Mesenchymal stem cell (in vitro differentiated cells and primary cell): Measurements from ENCODE around the gene PTPRN2.

Experiments used
- DNase-seq: peaks from one replicate; pipeline ENCODE4 v3.0.0-alpha.2; 2013
- H2AFZ ChIP-seq: one replicate; pipeline ENCODE4 v1.6.1; 2013; ENCODE audit warnings: low read depth, mild to moderate bottlenecking, control low read depth, inconsistent platforms, low read length, moderate library complexity
- H2AK5ac ChIP-seq: 2 replicates; pipeline ENCODE4 v1.6.1; 2013; ENCODE audit warnings: low read length, moderate library complexity, mild to moderate bottlenecking, inconsistent platforms; ENCODE audit not compliant: severe bottlenecking
- H2BK120ac ChIP-seq: one replicate; pipeline ENCODE4 v1.6.1; 2013; ENCODE audit warnings: low read depth, mild to moderate bottlenecking, inconsistent platforms, low read length, moderate library complexity
- H2BK12ac ChIP-seq, 2 experiments: one replicate each; pipeline ENCODE4 v1.6.1; 2013; ENCODE audit warnings: inconsistent platforms in 2 of 2, low read length in 2 of 2, mild to moderate bottlenecking in 2 of 2, moderate library complexity in 2 of 2, control low read depth in 1 of 2
- H2BK15ac ChIP-seq: one replicate; pipeline ENCODE4 v1.6.1; 2013; ENCODE audit warnings: mild to moderate bottlenecking, low read depth, inconsistent platforms; ENCODE audit not compliant: poor library complexity, severe bottlenecking
- H2BK5ac ChIP-seq: 2 replicates; pipeline ENCODE4 v1.6.1; 2013; ENCODE audit warnings: low read depth, mild to moderate bottlenecking, low read length, control low read depth, inconsistent platforms; ENCODE audit not compliant: poor library complexity, severe bottlenecking
- H3K14ac ChIP-seq, 2 experiments: one replicate each; pipeline ENCODE4 v1.6.1; 2013; ENCODE audit warnings: inconsistent platforms in 2 of 2, low read length in 2 of 2, control low read depth in 1 of 2, mild to moderate bottlenecking in 1 of 2, moderate library complexity in 1 of 2
- H3K18ac ChIP-seq, 2 experiments: one replicate each; pipeline ENCODE4 v1.6.1; 2013; ENCODE audit warnings: inconsistent platforms in 2 of 2, low read length in 2 of 2, control low read depth in 1 of 2, low read depth in 1 of 2, mild to moderate bottlenecking in 1 of 2
- H3K23ac ChIP-seq, 2 experiments: one replicate each; pipeline ENCODE4 v1.6.1; 2013; ENCODE audit warnings: inconsistent platforms in 2 of 2, low read length in 2 of 2, mild to moderate bottlenecking in 2 of 2, moderate library complexity in 2 of 2, control low read depth in 1 of 2
- H3K27ac ChIP-seq: 2 replicates; pipeline ENCODE4 v1.5.1; 2013; ENCODE audit warnings: mild to moderate bottlenecking, moderate library complexity, low read length, control low read depth, inconsistent platforms; ENCODE audit not compliant: poor library complexity, severe bottlenecking
- H3K27me3 ChIP-seq, 2 experiments: 2 replicates each; pipeline versions ENCODE4 v1.6.1 to v1.7.0; 2013; ENCODE audit warnings: low read length in 2 of 2, mild to moderate bottlenecking in 2 of 2, moderate library complexity in 2 of 2, control low read depth in 1 of 2, inconsistent platforms in 1 of 2; ENCODE audit not compliant: control insufficient read depth in 1 of 2, insufficient read depth in 1 of 2
- H3K36me3 ChIP-seq, 2 experiments: 2 replicates each; pipeline versions ENCODE4 v1.6.1 to v1.7.0; 2013; ENCODE audit warnings: low read length in 2 of 2, control low read depth in 1 of 2, inconsistent platforms in 1 of 2, low read depth in 1 of 2, mild to moderate bottlenecking in 1 of 2; ENCODE audit not compliant: insufficient read depth in 2 of 2, control insufficient read depth in 1 of 2
- H3K4ac ChIP-seq, 2 experiments: one replicate each; pipeline ENCODE4 v1.6.1; 2013; ENCODE audit warnings: inconsistent platforms in 2 of 2, low read length in 2 of 2, mild to moderate bottlenecking in 2 of 2, moderate library complexity in 2 of 2, control low read depth in 1 of 2, low read depth in 1 of 2
- H3K4me1 ChIP-seq: 2 replicates; pipeline ENCODE4 v1.6.1; 2013; ENCODE audit warnings: low read depth, low read length, control low read depth; ENCODE audit not compliant: control insufficient read depth, insufficient read depth
- H3K4me2 ChIP-seq: 2 replicates; pipeline ENCODE4 v1.6.1; 2013; ENCODE audit warnings: low read length, mild to moderate bottlenecking, inconsistent platforms; ENCODE audit not compliant: poor library complexity, severe bottlenecking
- H3K4me3 ChIP-seq, 2 experiments: 2 replicates each; pipeline versions ENCODE4 v1.5.1 to v1.7.0; 2013; ENCODE audit warnings: low read length in 2 of 2, mild to moderate bottlenecking in 2 of 2, control low read depth in 1 of 2, low read depth in 1 of 2; ENCODE audit not compliant: insufficient read depth in 1 of 2
- H3K79me1 ChIP-seq: replicated peaks from 2 replicates; pipeline ENCODE4 v1.6.1; 2013; ENCODE audit warnings: mild to moderate bottlenecking, control low read depth, low read length, inconsistent platforms; ENCODE audit not compliant: poor library complexity, severe bottlenecking
- H3K9ac ChIP-seq: 2 replicates; pipeline ENCODE4 v1.7.0; 2013; ENCODE audit warnings: mild to moderate bottlenecking, low read length, moderate library complexity
- H3K9me3 ChIP-seq: 2 replicates; pipeline ENCODE4 v1.7.0; 2013; ENCODE audit warnings: mild to moderate bottlenecking, low read length; ENCODE audit not compliant: control insufficient read depth
- H4K8ac ChIP-seq: one replicate; pipeline ENCODE4 v1.6.1; 2013; ENCODE audit warnings: inconsistent platforms, mild to moderate bottlenecking, low read length, moderate library complexity
- H4K91ac ChIP-seq: one replicate; pipeline ENCODE4 v1.6.1; 2013; ENCODE audit warnings: mild to moderate bottlenecking, low read length, inconsistent platforms
- WGBS: methylation state at CpG from one replicate; pipeline ENCODE4 v1.1.7; 2013; ENCODE audit warnings: mixed read lengths; 5-methylcytosine and 5-hydroxymethylcytosine counted together

The PTPRN2 gene

DNA sequence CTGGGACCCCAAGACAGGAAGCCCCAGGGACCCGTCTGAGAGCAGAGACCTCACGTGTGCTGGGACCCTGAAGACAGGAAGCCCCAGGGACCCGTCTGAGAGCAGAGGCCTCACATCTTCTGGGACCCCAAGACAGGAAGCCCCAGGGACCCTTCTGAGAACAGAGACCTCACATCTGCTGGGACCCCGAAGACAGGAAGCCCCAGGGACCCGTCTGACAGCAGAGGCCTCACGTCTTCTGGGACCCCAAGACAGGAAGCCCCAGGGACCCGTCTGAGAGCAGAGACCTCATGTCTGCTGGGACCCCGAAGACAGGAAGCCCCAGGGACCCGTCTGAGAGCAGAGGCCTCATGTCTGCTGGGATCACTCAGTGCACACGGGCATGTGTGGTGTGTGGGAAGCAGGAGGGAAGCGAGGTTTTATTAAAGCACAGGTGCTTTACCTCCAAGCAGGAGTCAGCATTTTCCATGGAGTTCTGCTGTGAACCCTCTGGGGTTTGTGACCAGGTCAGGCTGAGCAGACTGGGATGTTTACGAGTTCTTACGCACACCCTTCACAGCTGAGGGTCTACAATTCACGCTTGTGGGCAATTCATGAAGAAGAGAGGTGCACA is 660.2 kb downstream of the PTPRN2 start:
- DNase-seq = no peak
- no peak overlapping the region for H3K4me2 ChIP-seq
- H3K9ac ChIP-seq = no peak overlapping the region
- no peaks in the 10 kb centered on the region for H3K79me1 ChIP-seq
- H4K8ac ChIP-seq = no peak overlapping the region
- H3K23ac ChIP-seq = no peak overlapping the region
- no peak overlapping the region for H3K18ac ChIP-seq
- no peak overlapping the region for H3K27ac ChIP-seq
- H2AK5ac ChIP-seq = no peak overlapping the region
- H3K9me3 ChIP-seq = peaks cover 11% of the 10 kb centered on the region
- no peak overlapping the region for H2BK120ac ChIP-seq
- 68% methylated on average over 10 of the region's 14 CpGs for WGBS
- no peak overlapping the region for H3K14ac ChIP-seq
- no peaks in the 10 kb centered on the region for H3K36me3 ChIP-seq
- H3K4ac ChIP-seq = no peak overlapping the region
- H2BK5ac ChIP-seq = no peak overlapping the region
- H2AFZ ChIP-seq = no peak overlapping the region
- H3K4me1 ChIP-seq = no peaks in the 10 kb centered on the region
- no peak overlapping the region for H4K91ac ChIP-seq
- H2BK15ac ChIP-seq = no peak overlapping the region
- H3K27me3 ChIP-seq = no peaks in the 10 kb centered on the region
- no peak overlapping the region for H3K4me3 ChIP-seq
- no peak overlapping the region for H2BK12ac ChIP-seq

DNA sequence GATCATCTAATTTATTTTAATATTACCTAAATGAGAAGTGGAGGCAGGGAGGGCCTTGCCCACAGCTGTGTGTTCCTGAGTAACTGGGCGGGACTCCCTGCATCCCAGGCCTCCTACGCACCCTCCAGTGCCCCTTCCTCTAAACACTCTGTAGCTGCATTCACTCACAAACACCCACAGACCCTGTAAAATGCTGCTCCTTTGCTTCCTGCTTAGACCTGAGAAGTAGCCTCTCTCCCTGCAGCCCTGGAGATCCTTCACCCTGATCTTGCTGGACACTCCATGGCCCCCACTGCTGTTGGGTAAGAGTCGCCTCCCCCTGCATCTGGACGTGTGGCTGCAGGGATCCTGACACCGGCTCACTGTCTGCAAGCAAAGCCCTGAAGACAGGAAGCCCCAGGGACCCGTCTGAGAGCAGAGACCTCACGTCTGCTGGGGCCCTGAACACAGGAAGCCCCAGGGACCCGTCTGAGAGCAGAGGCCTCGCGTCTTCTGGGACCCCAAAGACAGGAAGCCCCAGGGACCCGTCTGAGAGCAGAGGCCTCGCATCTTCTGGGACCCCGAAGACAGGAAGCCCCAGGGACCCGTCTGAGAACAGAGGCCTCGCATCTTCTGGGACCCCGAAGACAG is 661.0 kb downstream of the PTPRN2 start:
- Histone ChIP-seq H3K79me1 (no peaks in the 10 kb centered on the region), H2BK120ac (no peak overlapping the region), H3K18ac (no peak overlapping the region), H3K4me2 (no peak overlapping the region), H4K8ac (no peak overlapping the region), H3K9ac (no peak overlapping the region), H3K27ac (no peak overlapping the region), H3K4me1 (no peaks in the 10 kb centered on the region), H2BK5ac (no peak overlapping the region), H3K14ac (no peak overlapping the region), H2BK15ac (no peak overlapping the region), H3K27me3 (no peaks in the 10 kb centered on the region), H3K36me3 (no peaks in the 10 kb centered on the region), H2AK5ac (no peak overlapping the region), H2AFZ (no peak overlapping the region), H2BK12ac (no peak overlapping the region), H3K9me3 (peaks cover 6% of the 10 kb centered on the region), H3K4me3 (no peak overlapping the region), H3K4ac (no peak overlapping the region), H4K91ac (no peak overlapping the region), H3K23ac (no peak overlapping the region)
- 58% methylated on average over 16 of the region's 16 CpGs for WGBS
- DNase-seq = no peak

DNA sequence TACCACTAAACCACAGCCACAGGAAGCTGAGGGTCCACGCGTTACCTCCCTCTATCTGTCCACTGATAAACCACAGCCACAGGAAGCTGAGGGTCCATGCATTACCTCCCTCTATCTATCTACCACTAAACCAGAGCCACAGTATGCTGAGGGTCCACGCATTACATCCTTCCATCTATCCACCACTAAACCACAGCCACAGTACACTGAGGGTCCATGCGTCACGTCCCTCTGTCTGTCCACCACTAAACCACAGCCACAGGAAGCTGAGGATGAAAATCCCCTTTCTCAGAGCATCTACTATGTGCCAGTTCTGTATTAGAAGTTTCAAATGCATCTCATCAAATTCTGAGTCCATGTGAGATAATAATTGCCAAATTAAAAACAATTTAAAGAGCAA is 661.5 kb downstream of the PTPRN2 start:
- Histone ChIP-seq H3K27me3 (no peaks in the 10 kb centered on the region), H2AK5ac (no peak overlapping the region), H3K4ac (no peak overlapping the region), H3K4me2 (no peak overlapping the region), H2AFZ (no peak overlapping the region), H4K8ac (no peak overlapping the region), H3K27ac (no peak overlapping the region), H4K91ac (no peak overlapping the region), H3K14ac (no peak overlapping the region), H3K36me3 (no peaks in the 10 kb centered on the region), H3K4me1 (no peaks in the 10 kb centered on the region), H3K23ac (no peak overlapping the region), H2BK120ac (no peak overlapping the region), H3K9ac (no peak overlapping the region), H2BK12ac (no peak overlapping the region), H3K9me3 (peaks cover under 1% of the 10 kb centered on the region), H2BK5ac (no peak overlapping the region), H3K79me1 (no peaks in the 10 kb centered on the region), H2BK15ac (no peak overlapping the region), H3K18ac (no peak overlapping the region), H3K4me3 (no peak overlapping the region)
- no peak for DNase-seq
- WGBS = 51% methylated on average over 5 of the region's 5 CpGs

DNA sequence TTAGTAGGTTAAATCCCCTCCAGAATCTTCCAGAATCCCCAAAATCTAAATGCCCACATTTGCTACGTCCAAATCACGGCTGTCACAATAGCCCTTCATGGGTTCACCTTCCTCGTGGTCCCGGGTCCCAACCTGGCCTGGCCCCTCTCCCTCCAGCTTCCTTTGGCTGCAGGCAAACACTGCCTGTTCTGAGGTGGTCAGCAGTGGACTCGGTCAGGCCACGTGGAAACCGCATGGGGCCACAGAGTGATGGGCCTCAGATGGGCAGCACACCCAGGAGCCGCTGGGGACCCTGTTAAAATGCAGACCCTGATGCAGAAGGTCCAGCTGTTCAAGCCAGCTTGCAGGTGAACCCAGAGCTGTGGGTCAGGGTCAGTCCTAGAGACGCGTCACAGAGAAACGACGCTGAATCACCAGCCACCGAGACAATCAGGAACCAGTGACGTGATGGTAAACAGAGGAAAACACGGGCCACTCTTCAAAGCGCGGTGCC is 662.2 kb downstream of the PTPRN2 start:
- H3K23ac ChIP-seq = no peak overlapping the region
- no peaks in the 10 kb centered on the region for H3K79me1 ChIP-seq
- no peak overlapping the region for H3K4me2 ChIP-seq
- H3K27me3 ChIP-seq = no peaks in the 10 kb centered on the region
- H3K9ac ChIP-seq = no peak overlapping the region
- no peak overlapping the region for H3K27ac ChIP-seq
- no peak for DNase-seq
- H3K4ac ChIP-seq = no peak overlapping the region
- no peak overlapping the region for H2BK120ac ChIP-seq
- no peak overlapping the region for H2BK12ac ChIP-seq
- H3K18ac ChIP-seq = no peak overlapping the region
- no peak overlapping the region for H2BK5ac ChIP-seq
- H3K4me3 ChIP-seq = no peak overlapping the region
- H4K8ac ChIP-seq = no peak overlapping the region
- no peak overlapping the region for H3K14ac ChIP-seq
- WGBS = 85% methylated on average over 14 of the region's 17 CpGs
- no peak overlapping the region for H2AFZ ChIP-seq
- no peaks in the 10 kb centered on the region for H3K4me1 ChIP-seq
- no peaks in the 10 kb centered on the region for H3K36me3 ChIP-seq
- H3K9me3 ChIP-seq = peaks cover under 1% of the 10 kb centered on the region
- no peak overlapping the region for H2BK15ac ChIP-seq
- H2AK5ac ChIP-seq = no peak overlapping the region
- H4K91ac ChIP-seq = no peak overlapping the region
